ENCODE data around the gene RNF11. TPM values are rescaled to one million over a fixed set of nuclear protein-coding genes. Genes with fewer than 3 reads are reported as not detected.
A peak's percentile ranks its signal among the peaks of the same experiment; 100 is the strongest.
"Not testable (repeated sequence)": the region's sequence is repeated elsewhere in the genome, so short reads cannot be mapped to it uniquely, and the experiment has no call there.

The RNF11 gene
- total and polyA plus RNA-seq, 7 experiments from 2014 or later = 22.8 to 64.0 (median 36.6) TPM

GRCh38 chr1:51222809-51223208 lies 13.3 kb upstream of the RNF11 start:
- Mint-ChIP-seq H3K4me1 (peaks cover 0 to 1% (median 0%) of the 10 kb centered on the region in 7 donors), H3K9me3 (no peaks in the 10 kb centered on the region), H3K4me3 (no peak overlapping the region), H3K27ac (no peak overlapping the region), H3K27me3 (peaks cover 0 to 7% (median 4%) of the 10 kb centered on the region in 5 donors), H3K36me3 (no peaks in the 10 kb centered on the region)
- ATAC-seq = no peak
- CTCF ChIA-PET = no interaction called here
- no peak for DNase-seq
- H3K27ac ChIP-seq (ENCODE audit: low read depth, low read length) = no peak overlapping the region
- H3K4me3 ChIP-seq (ENCODE audit: low read length) = no peak overlapping the region
- intact Hi-C loops (cut with micrococcal nuclease) = no loop called here
- no peaks in the 10 kb centered on the region for H3K27me3 ChIP-seq (ENCODE audit: control insufficient read depth in 2 of 2, insufficient read depth in 2 of 2, low read length in 2 of 2)
- POLR2A ChIA-PET = no interaction called here
- H3K9me3 ChIP-seq (ENCODE audit: control insufficient read depth in 2 of 3, low read length in 3 of 3) = no peaks in the 10 kb centered on the region
- H3K36me3 ChIP-seq (ENCODE audit: control insufficient read depth in 2 of 3, insufficient read depth in 3 of 3, low read length in 3 of 3) = no peaks in the 10 kb centered on the region
- H3K4me1 ChIP-seq (ENCODE audit: control insufficient read depth in 2 of 2, insufficient read depth in 2 of 2, low read length in 2 of 2) = no peaks in the 10 kb centered on the region

GRCh38 chr1:51224255-51224654 lies 11.8 kb upstream of the RNF11 start:
- POLR2A ChIA-PET = no interaction called here
- no peaks in the 10 kb centered on the region for H3K4me1 ChIP-seq (ENCODE audit: control insufficient read depth in 2 of 2, insufficient read depth in 2 of 2, low read length in 2 of 2)
- intact Hi-C loops (cut with micrococcal nuclease) = no loop called here
- no peak overlapping the region for H3K4me3 ChIP-seq (ENCODE audit: low read length)
- H3K27me3 ChIP-seq (ENCODE audit: control insufficient read depth in 2 of 2, insufficient read depth in 2 of 2, low read length in 2 of 2) = no peaks in the 10 kb centered on the region
- Mint-ChIP-seq H3K4me3 (no peak overlapping the region), H3K27me3 (peaks cover 0 to 11% (median 4%) of the 10 kb centered on the region in 5 donors), H3K36me3 (no peaks in the 10 kb centered on the region), H3K9me3 (no peaks in the 10 kb centered on the region), H3K4me1 (peaks cover 0 to 3% (median 0%) of the 10 kb centered on the region in 7 donors), H3K27ac (peak overlapping the region in 1 of 9 donors; percentile 17)
- no peaks in the 10 kb centered on the region for H3K9me3 ChIP-seq (ENCODE audit: control insufficient read depth in 2 of 3, low read length in 3 of 3)
- no peaks in the 10 kb centered on the region for H3K36me3 ChIP-seq (ENCODE audit: control insufficient read depth in 2 of 3, insufficient read depth in 3 of 3, low read length in 3 of 3)
- no peak overlapping the region for H3K27ac ChIP-seq (ENCODE audit: low read depth, low read length)
- DNase-seq = no peak
- ATAC-seq = no peak
- CTCF ChIA-PET = no interaction called here

- H3K36me3 ChIP-seq (ENCODE audit: control insufficient read depth in 2 of 3, insufficient read depth in 3 of 3, low read length in 3 of 3); DNase-seq; H3K9me3 ChIP-seq (ENCODE audit: control insufficient read depth in 2 of 3, low read length in 3 of 3); H3K27me3 ChIP-seq (ENCODE audit: control insufficient read depth in 2 of 2, insufficient read depth in 2 of 2, low read length in 2 of 2); H3K4me3 Mint-ChIP-seq; H3K4me1 Mint-ChIP-seq; ATAC-seq; intact Hi-C loops (cut with micrococcal nuclease); H3K4me3 ChIP-seq (ENCODE audit: low read length); CTCF ChIA-PET; H3K9me3 Mint-ChIP-seq; H3K27ac ChIP-seq (ENCODE audit: low read depth, low read length); H3K36me3 Mint-ChIP-seq; H3K27ac Mint-ChIP-seq; H3K4me1 ChIP-seq (ENCODE audit: control insufficient read depth in 2 of 2, insufficient read depth in 2 of 2, low read length in 2 of 2): not testable (repeated sequence)
- H3K27me3 Mint-ChIP-seq = peaks cover 0 to 13% (median 4%) of the 10 kb centered on the region in 5 donors
- POLR2A ChIA-PET = interaction anchor here (2.1 kb wide), 1 partner anchor 8 kb away, joined by 8 read pairs; the partner anchor contains the start of gene RNF11
Measured at GRCh38 chr1:51227231-51227960, 8.7 kb upstream of the RNF11 start.

GRCh38 chr1:51228471-51228870 lies 7.6 kb upstream of the RNF11 start:
- H3K27me3 ChIP-seq (ENCODE audit: control insufficient read depth in 2 of 2, insufficient read depth in 2 of 2, low read length in 2 of 2); H3K36me3 Mint-ChIP-seq; H3K4me3 ChIP-seq (ENCODE audit: low read length); H3K36me3 ChIP-seq (ENCODE audit: control insufficient read depth in 2 of 3, insufficient read depth in 3 of 3, low read length in 3 of 3); H3K4me3 Mint-ChIP-seq; ATAC-seq; H3K27ac ChIP-seq (ENCODE audit: low read depth, low read length); H3K9me3 ChIP-seq (ENCODE audit: control insufficient read depth in 2 of 3, low read length in 3 of 3); DNase-seq; intact Hi-C loops (cut with micrococcal nuclease); H3K9me3 Mint-ChIP-seq; H3K4me1 Mint-ChIP-seq; H3K4me1 ChIP-seq (ENCODE audit: control insufficient read depth in 2 of 2, insufficient read depth in 2 of 2, low read length in 2 of 2); CTCF ChIA-PET; POLR2A ChIA-PET; H3K27ac Mint-ChIP-seq: not testable (repeated sequence)
- peaks cover 0 to 13% (median 4%) of the 10 kb centered on the region in 5 donors for H3K27me3 Mint-ChIP-seq

- H3K27ac Mint-ChIP-seq = no peak overlapping the region
- H3K27me3 Mint-ChIP-seq = peaks cover 0 to 12% (median 4%) of the 10 kb centered on the region in 5 donors
- H3K4me1 Mint-ChIP-seq = peaks cover 11 to 17% (median 14%) of the 10 kb centered on the region in 7 donors
- no peaks in the 10 kb centered on the region for H3K36me3 Mint-ChIP-seq
- Histone ChIP-seq H3K36me3 (ENCODE audit: control insufficient read depth in 2 of 3, insufficient read depth in 3 of 3, low read length in 3 of 3) (no peaks in the 10 kb centered on the region), H3K4me1 (ENCODE audit: control insufficient read depth in 2 of 2, insufficient read depth in 2 of 2, low read length in 2 of 2) (peaks cover 10% of the 10 kb centered on the region in 2 donors), H3K9me3 (ENCODE audit: control insufficient read depth in 2 of 3, low read length in 3 of 3) (no peaks in the 10 kb centered on the region), H3K4me3 (ENCODE audit: low read length) (no peak overlapping the region), H3K27ac (ENCODE audit: low read depth, low read length) (no peak overlapping the region), H3K27me3 (ENCODE audit: control insufficient read depth in 2 of 2, insufficient read depth in 2 of 2, low read length in 2 of 2) (no peaks in the 10 kb centered on the region)
- H3K9me3 Mint-ChIP-seq = no peaks in the 10 kb centered on the region
- intact Hi-C loops (cut with micrococcal nuclease) = no loop called here
- POLR2A ChIA-PET = no interaction called here
- DNase-seq = no peak
- CTCF ChIA-PET = no interaction called here
- no peak for ATAC-seq
- H3K4me3 Mint-ChIP-seq = no peak overlapping the region
Measured at GRCh38 chr1:51230501-51231078, 5.5 kb upstream of the RNF11 start.

- Mint-ChIP-seq H3K36me3 (no peaks in the 10 kb centered on the region), H3K4me1 (peaks cover 15 to 19% (median 16%) of the 10 kb centered on the region in 7 donors), H3K27ac (no peak overlapping the region), H3K4me3 (no peak overlapping the region), H3K27me3 (peaks cover 0 to 12% (median 4%) of the 10 kb centered on the region in 5 donors), H3K9me3 (no peaks in the 10 kb centered on the region)
- intact Hi-C loops (cut with micrococcal nuclease) = no loop called here
- DNase-seq = no peak
- ChIA-PET POLR2A (no interaction called here), CTCF (no interaction called here)
- no peaks in the 10 kb centered on the region for H3K27me3 ChIP-seq (ENCODE audit: control insufficient read depth in 2 of 2, insufficient read depth in 2 of 2, low read length in 2 of 2)
- no peaks in the 10 kb centered on the region for H3K36me3 ChIP-seq (ENCODE audit: control insufficient read depth in 2 of 3, insufficient read depth in 3 of 3, low read length in 3 of 3)
- no peak overlapping the region for H3K4me3 ChIP-seq (ENCODE audit: low read length)
- no peaks in the 10 kb centered on the region for H3K9me3 ChIP-seq (ENCODE audit: control insufficient read depth in 2 of 3, low read length in 3 of 3)
- no peak overlapping the region for H3K27ac ChIP-seq (ENCODE audit: low read depth, low read length)
- ATAC-seq = no peak
- H3K4me1 ChIP-seq (ENCODE audit: control insufficient read depth in 2 of 2, insufficient read depth in 2 of 2, low read length in 2 of 2) = peaks cover 10% of the 10 kb centered on the region in 2 donors
Measured at GRCh38 chr1:51231120-51231519, 5.0 kb upstream of the RNF11 start.

- CTCF ChIA-PET = no interaction called here
- no peaks in the 10 kb centered on the region for H3K27me3 ChIP-seq (ENCODE audit: control insufficient read depth in 2 of 2, insufficient read depth in 2 of 2, low read length in 2 of 2)
- H3K4me1 Mint-ChIP-seq = peaks cover 15 to 19% (median 16%) of the 10 kb centered on the region in 7 donors
- ATAC-seq (no peak), DNase-seq (no peak)
- peaks cover 0 to 10% (median 2%) of the 10 kb centered on the region in 5 donors for H3K27me3 Mint-ChIP-seq
- peaks cover 10% of the 10 kb centered on the region in 2 donors for H3K4me1 ChIP-seq (ENCODE audit: control insufficient read depth in 2 of 2, insufficient read depth in 2 of 2, low read length in 2 of 2)
- H3K27ac ChIP-seq (ENCODE audit: low read depth, low read length) = no peak overlapping the region
- H3K9me3 ChIP-seq (ENCODE audit: control insufficient read depth in 2 of 3, low read length in 3 of 3) = no peaks in the 10 kb centered on the region
- H3K4me3 Mint-ChIP-seq = no peak overlapping the region
- peaks cover 0 to 6% (median 0%) of the 10 kb centered on the region in 3 experiments for H3K36me3 ChIP-seq (ENCODE audit: control insufficient read depth in 2 of 3, insufficient read depth in 3 of 3, low read length in 3 of 3)
- H3K4me3 ChIP-seq (ENCODE audit: low read length) = no peak overlapping the region
- H3K36me3 Mint-ChIP-seq = no peaks in the 10 kb centered on the region
- H3K9me3 Mint-ChIP-seq = peaks cover 0 to 1% (median 0%) of the 10 kb centered on the region in 11 donors
- intact Hi-C loops (cut with micrococcal nuclease) = loop anchor here in 1 of 2 donors (2.0 kb wide), 1 partner anchor 17 kb away; no protein-coding TSS in a partner anchor
- no peak overlapping the region for H3K27ac Mint-ChIP-seq
- POLR2A ChIA-PET = interaction anchor here (0.9 kb wide), 1 partner anchor 9 kb away, joined by 3 read pairs; no protein-coding TSS in a partner anchor
Measured at GRCh38 chr1:51231896-51232295, 4.2 kb upstream of the RNF11 start.
